PC-3 (cell line): ENCODE data around the gene ANP32A. TPM values are rescaled to one million over a fixed set of nuclear protein-coding genes. Genes with fewer than 3 reads are reported as not detected.

ENCODE experiments used
- ATAC-seq: fragments of 200-7000 bp; cut with Tn5 transposase; 2 replicates; pipeline ENCODE4 v1.9.1; 2020; ENCODE audit warnings: mild to moderate bottlenecking, moderate library complexity
- BruUV-seq: library from RNA; stranded (reverse); fragments of 400-500 nt; replicated peaks from 2 replicates; lab custom pipeline; 2021; lab: Mats Ljungman, UMichigan
- CTCF ChIA-PET: fragments of 300-600 bp; sonication (Branson Sonifier 250); formaldehyde crosslinking; loops from one replicate; lab custom pipeline; 2022; ENCODE audit warnings: antibody characterized with exemption; lab: Charles Lee
- POLR2A ChIA-PET: fragments of 300-600 bp; sonication (Branson Sonifier 250); formaldehyde crosslinking; loops from one replicate; lab custom pipeline; 2022; ENCODE audit warnings: antibody characterized with exemption; ENCODE audit not compliant: unreplicated experiment; lab: Charles Lee
- DNase-seq: peaks from one replicate; pipeline ENCODE4 v3.0.0-alpha.2; 2015
- H2AFZ ChIP-seq: fragments of 300-600 bp; sonication (generic); 2 replicates; pipeline ENCODE4 v1.6.0; 2016; ENCODE audit warnings: antibody characterized with exemption, low read length
- H3F3A ChIP-seq: fragments of 300-600 bp; sonication (generic); one replicate; pipeline ENCODE4 v1.6.0; 2017; ENCODE audit warnings: antibody characterized with exemption, low read length, control low read depth, mild to moderate bottlenecking; ENCODE audit not compliant: unreplicated experiment
- H3K27ac ChIP-seq: fragments of 300-600 bp; sonication (generic); 2 replicates; pipeline ENCODE4 v1.5.1; 2016; ENCODE audit warnings: mild to moderate bottlenecking, low read length
- H3K27me3 ChIP-seq: fragments of 300-600 bp; sonication (generic); 2 replicates; pipeline ENCODE4 v1.6.1; 2016; ENCODE audit warnings: low read length, mixed read lengths
- H3K36me3 ChIP-seq: fragments of 300-600 bp; sonication (generic); 2 replicates; pipeline ENCODE4 v1.6.1; 2016; ENCODE audit warnings: low read depth, mixed run types, low read length, mixed read lengths
- H3K4me1 ChIP-seq: fragments of 300-600 bp; sonication (generic); 2 replicates; pipeline ENCODE4 v1.5.1; 2016; ENCODE audit warnings: low read length; ENCODE audit not compliant: insufficient read depth
- H3K4me2 ChIP-seq: fragments of 300-600 bp; sonication (generic); 2 replicates; pipeline ENCODE4 v1.6.0; 2016; ENCODE audit warnings: low read length
- H3K4me3 ChIP-seq: fragments of 300-600 bp; sonication (generic); 2 replicates; pipeline ENCODE4 v1.5.1; 2016; ENCODE audit warnings: mild to moderate bottlenecking, low read length, mixed read lengths
- H3K79me2 ChIP-seq: fragments of 300-600 bp; sonication (generic); 2 replicates; pipeline ENCODE4 v1.6.1; 2017; ENCODE audit warnings: low read length, mixed read lengths
- H3K9ac ChIP-seq: fragments of 300-600 bp; sonication (generic); 2 replicates; pipeline ENCODE4 v1.6.0; 2016; ENCODE audit warnings: mild to moderate bottlenecking, low read length
- H3K9me2 ChIP-seq: fragments of 300-600 bp; sonication (generic); replicated peaks from 2 replicates; pipeline ENCODE4 v1.6.1; 2016; ENCODE audit warnings: mixed run types, low read length, mixed read lengths
- H3K9me3 ChIP-seq: fragments of 300-600 bp; sonication (generic); 2 replicates; pipeline ENCODE4 v1.6.1; 2016; ENCODE audit warnings: low read length, mixed read lengths
- H4K20me1 ChIP-seq: fragments of 300-600 bp; sonication (generic); 2 replicates; pipeline ENCODE4 v1.6.1; 2016; ENCODE audit warnings: low read length, mixed read lengths
- EZH2 ChIP-seq: fragments of 300-600 bp; sonication (generic); IDR thresholded peaks from one replicate; pipeline ENCODE4 v1.6.1; 2017; ENCODE audit warnings: antibody characterized with exemption, mild to moderate bottlenecking, low read length; ENCODE audit not compliant: unreplicated experiment
- EZH2phosphoT487 ChIP-seq: fragments of 300-600 bp; sonication (generic); IDR thresholded peaks from 2 replicates; pipeline ENCODE4 v1.6.1; 2018; ENCODE audit warnings: mild to moderate bottlenecking, antibody characterized with exemption, low read length, borderline replicate concordance
- intact Hi-C: fragments of 100-400 bp; cut with micrococcal nuclease; formaldehyde crosslinking; loops from 2 replicates; pipeline ENCODE4 v1.9.0; 2023
- total RNA-seq: library from RNA; depleted of rRNA; stranded (reverse); fragments of >200 nt; gene quantifications from 2 replicates; pipeline ENCODE4 v1.2.3, GENCODE V29; 2014
- TF ChIP-seq, protein P1 (sequence below): fragments of 300-600 bp; sonication (generic); conservative IDR thresholded peaks from 2 replicates; pipeline ENCODE4 v1.5.1; 2017; ENCODE audit warnings: antibody characterized with exemption, low read depth, mild to moderate bottlenecking, low read length

ANP32A gene
- total RNA-seq, 1 experiment from 2014 or later, result 106 TPM

DNA sequence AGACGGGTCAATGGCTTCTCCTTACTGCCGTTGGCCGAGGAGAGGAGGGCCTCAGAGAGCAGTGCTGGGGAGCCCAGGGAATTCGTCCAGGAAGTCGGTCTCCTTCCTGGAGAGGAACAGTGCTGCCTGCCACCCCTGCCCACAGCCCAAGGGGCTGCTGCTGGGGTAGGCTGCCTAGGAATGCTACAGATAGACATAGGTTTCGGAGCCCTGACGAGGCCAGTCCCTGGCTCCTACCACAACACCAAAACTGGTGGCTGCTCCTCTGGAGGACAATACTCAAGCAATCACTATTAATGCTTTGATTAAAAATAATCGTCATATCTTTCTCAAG, 30.5 kb downstream of the ANP32A start:
- no peaks in the 10 kb centered on the region for H3K9me2 ChIP-seq
- ChIA-PET CTCF (no interaction called here), POLR2A (no interaction called here)
- H3K79me2 ChIP-seq, result peaks cover 73% of the 10 kb centered on the region
- no peaks in the 10 kb centered on the region for H3K27me3 ChIP-seq
- no TSS peak for BruUV-seq
- no peak for TF ChIP-seq EZH2phosphoT487
- TF ChIP-seq, protein P1, sequence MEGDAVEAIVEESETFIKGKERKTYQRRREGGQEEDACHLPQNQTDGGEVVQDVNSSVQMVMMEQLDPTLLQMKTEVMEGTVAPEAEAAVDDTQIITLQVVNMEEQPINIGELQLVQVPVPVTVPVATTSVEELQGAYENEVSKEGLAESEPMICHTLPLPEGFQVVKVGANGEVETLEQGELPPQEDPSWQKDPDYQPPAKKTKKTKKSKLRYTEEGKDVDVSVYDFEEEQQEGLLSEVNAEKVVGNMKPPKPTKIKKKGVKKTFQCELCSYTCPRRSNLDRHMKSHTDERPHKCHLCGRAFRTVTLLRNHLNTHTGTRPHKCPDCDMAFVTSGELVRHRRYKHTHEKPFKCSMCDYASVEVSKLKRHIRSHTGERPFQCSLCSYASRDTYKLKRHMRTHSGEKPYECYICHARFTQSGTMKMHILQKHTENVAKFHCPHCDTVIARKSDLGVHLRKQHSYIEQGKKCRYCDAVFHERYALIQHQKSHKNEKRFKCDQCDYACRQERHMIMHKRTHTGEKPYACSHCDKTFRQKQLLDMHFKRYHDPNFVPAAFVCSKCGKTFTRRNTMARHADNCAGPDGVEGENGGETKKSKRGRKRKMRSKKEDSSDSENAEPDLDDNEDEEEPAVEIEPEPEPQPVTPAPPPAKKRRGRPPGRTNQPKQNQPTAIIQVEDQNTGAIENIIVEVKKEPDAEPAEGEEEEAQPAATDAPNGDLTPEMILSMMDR, result no peak
- no peak for TF ChIP-seq EZH2
- no peak overlapping the region for H3K27ac ChIP-seq
- intact Hi-C loops, result no loop called here
- H3F3A ChIP-seq, result no peaks in the 10 kb centered on the region
- H3K4me3 ChIP-seq, result no peak overlapping the region
- H3K36me3 ChIP-seq, result peaks cover 13% of the 10 kb centered on the region
- H3K9ac ChIP-seq, result no peak overlapping the region
- no peaks in the 10 kb centered on the region for H3K9me3 ChIP-seq
- DNase-seq (no peak), ATAC-seq (no peak)
- H3K4me1 ChIP-seq, result no peaks in the 10 kb centered on the region
- H3K4me2 ChIP-seq, result no peak overlapping the region
- H2AFZ ChIP-seq, result no peak overlapping the region
- no peaks in the 10 kb centered on the region; the same call in 1 of the 2 replicates for H4K20me1 ChIP-seq

DNA sequence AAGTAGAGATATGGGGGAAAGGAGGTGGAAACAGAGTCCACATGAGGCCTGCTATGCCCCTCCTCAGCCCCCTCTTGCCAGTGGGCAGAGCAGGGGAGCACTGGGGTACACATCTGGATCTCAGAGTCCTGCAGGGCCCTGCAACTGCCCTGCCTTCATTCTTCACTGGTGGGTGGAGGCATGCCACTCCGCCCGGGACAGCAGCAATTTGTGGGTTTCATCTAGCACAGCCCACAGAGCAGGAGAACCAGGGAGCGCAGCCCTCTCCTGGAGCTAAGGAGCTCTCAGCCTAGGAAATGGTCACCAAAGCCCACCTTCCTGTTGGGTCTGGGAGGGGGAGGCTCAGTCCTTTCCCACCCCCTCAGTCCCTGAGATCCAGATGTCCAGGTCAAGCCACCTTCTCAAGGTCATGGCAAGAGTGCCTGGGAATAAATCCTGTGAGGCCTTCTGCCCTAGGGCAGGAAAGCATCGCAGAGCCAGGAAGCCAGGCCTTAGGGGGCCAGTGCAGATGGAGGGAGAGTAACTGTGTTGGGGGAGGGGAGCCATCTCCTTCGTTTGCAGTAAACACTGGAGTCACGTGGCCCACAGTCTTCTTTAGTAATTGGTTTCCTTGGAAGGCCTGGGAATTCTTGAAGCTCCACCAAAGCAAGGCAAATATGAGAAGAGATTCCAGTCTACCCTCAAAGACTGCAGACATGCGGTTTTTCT, 31.0 kb downstream of the ANP32A start:
- no TSS peak for BruUV-seq
- Histone ChIP-seq H3K36me3 (peaks cover 18% of the 10 kb centered on the region), H3K27ac (no peak overlapping the region), H2AFZ (no peak overlapping the region), H3K4me2 (no peak overlapping the region), H3F3A (no peaks in the 10 kb centered on the region), H3K4me1 (no peaks in the 10 kb centered on the region), H3K9me3 (no peaks in the 10 kb centered on the region), H3K27me3 (no peaks in the 10 kb centered on the region), H3K4me3 (no peak overlapping the region), H3K9ac (no peak overlapping the region), H4K20me1 (no peaks in the 10 kb centered on the region; the same call in 1 of the 2 replicates), H3K9me2 (no peaks in the 10 kb centered on the region), H3K79me2 (peaks cover 67% of the 10 kb centered on the region)
- intact Hi-C loops, result no loop called here
- ATAC-seq (no peak), DNase-seq (no peak)
- ChIA-PET POLR2A (no interaction called here), CTCF (no interaction called here)
- TF ChIP-seq EZH2, result no peak
- TF ChIP-seq EZH2phosphoT487, result no peak
- TF ChIP-seq, protein P1, result no peak

DNA sequence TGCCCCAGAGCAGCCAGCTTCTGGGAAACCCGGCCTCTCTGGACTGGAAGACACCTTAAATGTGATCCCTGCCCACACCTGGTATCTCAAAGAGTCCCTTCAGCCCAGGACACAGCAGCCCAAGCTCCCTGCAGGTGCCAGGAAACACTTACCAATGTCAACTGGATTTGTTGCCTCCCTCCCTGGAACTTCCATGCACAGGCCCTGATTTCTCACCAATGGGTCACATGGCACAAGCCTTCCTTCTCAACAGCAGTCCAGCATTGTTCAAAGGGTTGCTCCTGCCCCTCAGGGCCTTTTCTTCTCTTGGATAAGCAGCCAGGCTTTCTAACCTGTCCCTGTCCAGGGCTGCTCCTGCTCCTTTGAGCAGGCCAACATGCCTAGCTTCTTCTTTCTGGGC, 31.6 kb downstream of the ANP32A start:
- Histone ChIP-seq H3F3A (no peaks in the 10 kb centered on the region), H3K9ac (no peak overlapping the region), H3K4me1 (no peaks in the 10 kb centered on the region), H3K27ac (no peak overlapping the region), H3K36me3 (peaks cover 20% of the 10 kb centered on the region), H3K79me2 (peaks cover 62% of the 10 kb centered on the region), H3K4me2 (no peak overlapping the region), H4K20me1 (no peaks in the 10 kb centered on the region; the same call in 1 of the 2 replicates), H3K9me2 (no peaks in the 10 kb centered on the region), H3K9me3 (no peaks in the 10 kb centered on the region), H2AFZ (no peak overlapping the region), H3K27me3 (no peaks in the 10 kb centered on the region), H3K4me3 (no peak overlapping the region)
- DNase-seq (no peak), ATAC-seq (no peak)
- ChIA-PET CTCF (no interaction called here), POLR2A (no interaction called here)
- TF ChIP-seq EZH2 (no peak), EZH2phosphoT487 (no peak)
- TF ChIP-seq, protein P1, result no peak
- BruUV-seq, result no TSS peak
- intact Hi-C loops, result no loop called here
